Calu3 (cell line): ENCODE data around the gene GEMIN7. TPM values are rescaled to one million over a fixed set of nuclear protein-coding genes. Genes with fewer than 3 reads are reported as not detected.

Experiments used
- BruUV-seq: library from RNA; stranded (reverse); fragments of 400-500 nt; replicated peaks from 2 replicates; lab custom pipeline; 2021; lab: Mats Ljungman, UMichigan
- CTCF ChIA-PET: fragments of 300-600 bp; sonication (Branson Sonifier 250); formaldehyde crosslinking; loops from one replicate; lab custom pipeline; 2022; ENCODE audit warnings: antibody characterized with exemption; lab: Charles Lee
- DNase-seq: peaks from one replicate; pipeline ENCODE4 v3.0.0; 2022
- H3K27ac Mint-ChIP-seq: one replicate; pipeline ENCODE4 v1.8.0; 2022; ENCODE audit warnings: mixed read lengths; ENCODE audit not compliant: unreplicated experiment
- H3K27me3 Mint-ChIP-seq: one replicate; pipeline ENCODE4 v1.8.0; 2022; ENCODE audit warnings: mixed read lengths; ENCODE audit not compliant: unreplicated experiment
- H3K36me3 Mint-ChIP-seq: one replicate; pipeline ENCODE4 v1.8.0; 2022; ENCODE audit warnings: mild to moderate bottlenecking, moderate library complexity, mixed read lengths; ENCODE audit not compliant: insufficient read depth, unreplicated experiment
- H3K4me1 Mint-ChIP-seq: one replicate; pipeline ENCODE4 v1.8.0; 2022; ENCODE audit warnings: mild to moderate bottlenecking, low read depth, mixed read lengths; ENCODE audit not compliant: unreplicated experiment
- H3K4me3 Mint-ChIP-seq: one replicate; pipeline ENCODE4 v1.8.0; 2022; ENCODE audit warnings: mild to moderate bottlenecking, low read depth, moderate library complexity, mixed read lengths; ENCODE audit not compliant: unreplicated experiment
- H3K9me3 Mint-ChIP-seq: one replicate; pipeline ENCODE4 v1.8.0; 2022; ENCODE audit warnings: low read depth, mixed read lengths; ENCODE audit not compliant: unreplicated experiment
- intact Hi-C: fragments of 100-400 bp; cut with micrococcal nuclease; formaldehyde crosslinking; loops from one replicate; pipeline ENCODE4 v1.10.0; 2022; ENCODE audit not compliant: unreplicated experiment
- total RNA-seq: library from RNA; stranded (reverse); gene quantifications from 2 replicates; pipeline ENCODE4 v1.2.3, GENCODE V29; 2022
- TF ChIP-seq, protein P1 (sequence below): fragments of 200-600 bp; IDR thresholded peaks from one replicate; pipeline ENCODE4 v1.8.0; 2022; ENCODE audit warnings: antibody characterized with exemption; ENCODE audit not compliant: unreplicated experiment

GEMIN7 gene
- total RNA-seq, 1 experiment from 2014 or later, result 36.0 TPM

GRCh38 chr19:45098521-45099466 lies 19.7 kb downstream of the GEMIN7 start:
- TF ChIP-seq, protein P1, sequence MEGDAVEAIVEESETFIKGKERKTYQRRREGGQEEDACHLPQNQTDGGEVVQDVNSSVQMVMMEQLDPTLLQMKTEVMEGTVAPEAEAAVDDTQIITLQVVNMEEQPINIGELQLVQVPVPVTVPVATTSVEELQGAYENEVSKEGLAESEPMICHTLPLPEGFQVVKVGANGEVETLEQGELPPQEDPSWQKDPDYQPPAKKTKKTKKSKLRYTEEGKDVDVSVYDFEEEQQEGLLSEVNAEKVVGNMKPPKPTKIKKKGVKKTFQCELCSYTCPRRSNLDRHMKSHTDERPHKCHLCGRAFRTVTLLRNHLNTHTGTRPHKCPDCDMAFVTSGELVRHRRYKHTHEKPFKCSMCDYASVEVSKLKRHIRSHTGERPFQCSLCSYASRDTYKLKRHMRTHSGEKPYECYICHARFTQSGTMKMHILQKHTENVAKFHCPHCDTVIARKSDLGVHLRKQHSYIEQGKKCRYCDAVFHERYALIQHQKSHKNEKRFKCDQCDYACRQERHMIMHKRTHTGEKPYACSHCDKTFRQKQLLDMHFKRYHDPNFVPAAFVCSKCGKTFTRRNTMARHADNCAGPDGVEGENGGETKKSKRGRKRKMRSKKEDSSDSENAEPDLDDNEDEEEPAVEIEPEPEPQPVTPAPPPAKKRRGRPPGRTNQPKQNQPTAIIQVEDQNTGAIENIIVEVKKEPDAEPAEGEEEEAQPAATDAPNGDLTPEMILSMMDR, result no peak
- intact Hi-C loops, result no loop called here
- no peak for DNase-seq
- Mint-ChIP-seq H3K4me1 (peaks cover 82% of the 10 kb centered on the region), H3K9me3 (no peaks in the 10 kb centered on the region), H3K27ac (peak overlapping the region; percentile 96), H3K36me3 (peaks cover 44% of the 10 kb centered on the region), H3K27me3 (no peaks in the 10 kb centered on the region), H3K4me3 (peak overlapping the region; percentile 54)
- CTCF ChIA-PET, result interaction anchor here (0.5 to 1.9 kb wide), 7 partner anchors 10 to 209 kb away, joined by 3 to 11 read pairs (median 3); partner anchors contain the start of gene TRAPPC6A
- BruUV-seq, result no TSS peak

DNA sequence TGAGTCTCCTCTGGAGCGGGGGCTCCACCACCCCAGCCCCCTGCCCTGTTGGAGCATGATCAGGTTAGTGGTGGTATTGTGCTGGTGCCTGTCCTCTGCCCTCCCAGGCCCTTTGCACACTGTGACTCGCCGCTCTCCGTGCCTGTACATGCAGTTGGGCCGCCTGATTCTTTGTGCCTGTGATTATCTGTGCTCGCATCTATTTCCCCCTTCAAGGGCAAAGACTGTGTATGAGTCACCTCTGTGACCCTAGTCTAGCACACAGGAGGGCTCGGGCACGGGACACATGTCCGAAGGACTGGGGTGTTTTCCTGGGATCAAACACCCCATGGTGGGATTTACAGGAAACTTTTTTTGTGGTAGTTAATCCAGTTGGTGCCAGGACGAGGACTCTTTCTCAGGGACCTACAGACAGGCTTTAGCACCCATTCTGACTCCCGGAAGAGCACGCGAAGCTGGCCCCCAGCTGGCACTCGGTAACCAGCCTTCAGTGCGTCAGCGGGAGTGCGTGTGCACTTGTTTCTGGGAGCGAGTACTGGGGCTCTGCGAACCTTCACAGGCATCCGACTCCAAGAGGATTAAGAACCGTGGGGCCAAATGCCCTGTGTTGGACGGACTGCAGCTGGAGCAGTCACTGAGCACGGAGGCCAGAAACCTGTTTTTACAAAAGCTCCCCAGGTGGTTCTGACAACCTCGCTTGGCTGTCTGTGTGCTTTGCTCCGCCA lies 20.6 kb downstream of the GEMIN7 start:
- Mint-ChIP-seq H3K27me3 (no peaks in the 10 kb centered on the region), H3K27ac (peak overlapping the region; percentile 96), H3K9me3 (no peaks in the 10 kb centered on the region), H3K4me3 (peak overlapping the region; percentile 54), H3K4me1 (peaks cover 82% of the 10 kb centered on the region), H3K36me3 (peaks cover 36% of the 10 kb centered on the region)
- peak; percentile 43 for DNase-seq
- intact Hi-C loops, result loop anchor here (2.0 kb wide), 1 partner anchor 31 kb away; no protein-coding TSS in a partner anchor
- TF ChIP-seq, protein P1, result no peak
- BruUV-seq, result TSS peak; percentile 10
- CTCF ChIA-PET, result interaction anchor here (1.2 to 1.9 kb wide), 2 partner anchors 14 to 78 kb away, joined by 4 to 11 read pairs; partner anchors contain the start of gene TRAPPC6A

DNA sequence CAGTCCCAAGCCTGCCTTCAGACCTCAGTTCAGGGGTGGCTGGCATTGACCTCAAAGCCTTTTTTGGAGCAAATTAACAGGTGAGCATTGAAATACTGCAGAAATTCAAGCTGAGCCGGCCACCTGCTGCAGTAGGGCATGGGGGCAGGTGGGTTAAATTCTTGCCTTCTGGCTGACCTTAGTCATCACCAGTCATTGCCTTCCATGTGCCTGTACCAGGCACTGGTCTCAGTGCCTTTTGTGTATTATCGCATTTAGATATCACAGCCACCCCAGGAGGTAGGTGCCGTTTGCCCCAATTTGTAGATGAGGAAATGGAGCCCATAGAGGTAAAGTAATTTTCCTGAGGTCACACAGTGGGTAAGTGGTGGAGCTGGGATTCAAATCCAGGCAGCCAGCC lies 21.1 kb downstream of the GEMIN7 start:
- CTCF ChIA-PET, result interaction anchor here (1.2 to 1.3 kb wide), 3 partner anchors 8 to 78 kb away, joined by 4 to 5 read pairs (median 4); partner anchors contain the start of gene TRAPPC6A
- no TSS peak for BruUV-seq
- peak overlapping the region; percentile 54 for H3K4me3 Mint-ChIP-seq
- TF ChIP-seq, protein P1, result no peak
- H3K9me3 Mint-ChIP-seq, result no peaks in the 10 kb centered on the region
- intact Hi-C loops, result loop anchor here (2.0 kb wide), 1 partner anchor 31 kb away; no protein-coding TSS in a partner anchor
- H3K36me3 Mint-ChIP-seq, result peaks cover 31% of the 10 kb centered on the region
- H3K4me1 Mint-ChIP-seq, result peaks cover 83% of the 10 kb centered on the region
- no peaks in the 10 kb centered on the region for H3K27me3 Mint-ChIP-seq
- no peak for DNase-seq
- peak overlapping the region; percentile 83 for H3K27ac Mint-ChIP-seq

GRCh38 chr19:45100846-45101252 lies 21.8 kb downstream of the GEMIN7 start:
- H3K4me1 Mint-ChIP-seq, result peaks cover 85% of the 10 kb centered on the region
- BruUV-seq, result no TSS peak
- H3K27me3 Mint-ChIP-seq, result no peaks in the 10 kb centered on the region
- TF ChIP-seq, protein P1, result no peak
- intact Hi-C loops, result loop anchor here (2.0 kb wide), 1 partner anchor 30 kb away; no protein-coding TSS in a partner anchor
- peak; percentile 58 for DNase-seq
- peaks cover 31% of the 10 kb centered on the region for H3K36me3 Mint-ChIP-seq
- H3K9me3 Mint-ChIP-seq, result no peaks in the 10 kb centered on the region
- peak overlapping the region; percentile 54 for H3K4me3 Mint-ChIP-seq
- CTCF ChIA-PET, result interaction anchor here (0.7 to 1.3 kb wide), 3 partner anchors 9 to 137 kb away, joined by 3 to 5 read pairs (median 4); no protein-coding TSS in a partner anchor
- peak overlapping the region; percentile 83 for H3K27ac Mint-ChIP-seq
